ENCODE measurements around the gene NUTF2.

Gene NUTF2

GRCh38 chr16:67837811-67838210 lies 8.9 kb upstream of the NUTF2 start:
- DNase-seq (ENCODE audit: low read depth) = no peak

GRCh38 chr16:67841198-67841815 lies 5.4 kb upstream of the NUTF2 start:
- DNase-seq (ENCODE audit: low read depth) = no peak

GRCh38 chr16:67841816-67842508 lies 4.8 kb upstream of the NUTF2 start, which contains the start of gene THAP11:
TSS of gene THAP11 (plus strand) at chr16:67842320. CDS start at chr16:67842555, 235 bp downstream.
- peak; percentile 84 for DNase-seq (ENCODE audit: low read depth)

GRCh38 chr16:67842509-67843342 lies 4.0 kb upstream of the NUTF2 start:
- DNase-seq (ENCODE audit: low read depth) = no peak

- no peak for DNase-seq (ENCODE audit: low read depth)
Observed at GRCh38 chr16:67843343-67843765, 3.4 kb upstream of the NUTF2 start.

- DNase-seq (ENCODE audit: low read depth) = no peak
Observed at GRCh38 chr16:67844497-67844896, 2.2 kb upstream of the NUTF2 start.

GRCh38 chr16:67845291-67846062 lies 1.3 kb upstream of the NUTF2 start:
- no peak for DNase-seq (ENCODE audit: low read depth)

GRCh38 chr16:67846063-67846319 lies 742 bp upstream of the NUTF2 start:
- no peak for DNase-seq (ENCODE audit: low read depth)

- no peak for DNase-seq (ENCODE audit: low read depth)
Observed at GRCh38 chr16:67847064-67847861, 530 bp downstream of the NUTF2 start, which contains the start of gene CENPT. TSS of gene CENPT (minus strand) at chr16:67847693. CDS start at chr16:67833859, 13,834 bp downstream.

- DNase-seq (ENCODE audit: low read depth) = no peak
Observed at GRCh38 chr16:67848118-67848517, 1.4 kb downstream of the NUTF2 start.

- DNase-seq (ENCODE audit: low read depth) = no peak
Observed at GRCh38 chr16:67853670-67854069, 6.9 kb downstream of the NUTF2 start.

- no peak for DNase-seq (ENCODE audit: low read depth)
Observed at GRCh38 chr16:67855789-67856188, 9.1 kb downstream of the NUTF2 start.

- DNase-seq (ENCODE audit: low read depth) = no peak
Observed at GRCh38 chr16:67856927-67857546, 10.3 kb downstream of the NUTF2 start.

- DNase-seq (ENCODE audit: low read depth) = no peak
Observed at GRCh38 chr16:67857547-67858233, 11.0 kb downstream of the NUTF2 start.

GRCh38 chr16:67858500-67858899 lies 11.8 kb downstream of the NUTF2 start:
- DNase-seq (ENCODE audit: low read depth) = no peak

- DNase-seq (ENCODE audit: low read depth) = no peak
Observed at GRCh38 chr16:67860589-67861398, 14.1 kb downstream of the NUTF2 start.

- no peak for DNase-seq (ENCODE audit: low read depth)
Observed at GRCh38 chr16:67861877-67862276, 15.1 kb downstream of the NUTF2 start.

- DNase-seq (ENCODE audit: low read depth) = no peak
Observed at GRCh38 chr16:67862623-67863583, 16.2 kb downstream of the NUTF2 start.

Measured in stimulated activated CD8-positive, alpha-beta memory T cell treated with anti-CD3 and anti-CD28 coated beads, Interleukin-7, amount 100 ng/mL, for 24 hours (primary cell).